Activated CD8-positive, alpha-beta memory T cell treated with anti-CD3 and anti-CD28 coated beads, Interleukin-2, amount 50 U/mL, for 24 hours (primary cell): Measurements from ENCODE around the gene PNMA6A.
"Not testable (repeated sequence)": the region's sequence is repeated elsewhere in the genome, so short reads cannot be mapped to it uniquely, and the experiment has no call there.

Experiments
- DNase-seq: peaks from one replicate; pipeline ENCODE4 v3.0.0-alpha.2; 2020; ENCODE audit errors: extremely low read depth

The PNMA6A gene

GRCh38 chrX:153075366-153075765 is 3.1 kb downstream of the PNMA6A start:
- DNase-seq = no peak

GRCh38 chrX:153077437-153078135 is 5.3 kb downstream of the PNMA6A start:
- DNase-seq = not testable (repeated sequence)

- DNase-seq = not testable (repeated sequence)
Measured at GRCh38 chrX:153083238-153083923, 11.1 kb downstream of the PNMA6A start.

- no peak for DNase-seq
Measured at GRCh38 chrX:153102418-153102817, 30.2 kb downstream of the PNMA6A start.

GRCh38 chrX:153104959-153105358 is 32.7 kb downstream of the PNMA6A start:
- DNase-seq = not testable (repeated sequence)

GRCh38 chrX:153106092-153106801 is 34.0 kb downstream of the PNMA6A start:
- not testable (repeated sequence) for DNase-seq

- not testable (repeated sequence) for DNase-seq
Measured at GRCh38 chrX:153110735-153111134, 38.5 kb downstream of the PNMA6A start.

GRCh38 chrX:153113851-153114250 is 41.6 kb downstream of the PNMA6A start:
- DNase-seq = not testable (repeated sequence)

- DNase-seq = not testable (repeated sequence)
Measured at GRCh38 chrX:153117754-153118153, 45.5 kb downstream of the PNMA6A start.

GRCh38 chrX:153120230-153120629 is 48.0 kb downstream of the PNMA6A start:
- DNase-seq = not testable (repeated sequence)

GRCh38 chrX:153123468-153123867 is 51.2 kb downstream of the PNMA6A start:
- not testable (repeated sequence) for DNase-seq
